HCT116 (cell line): ENCODE measurements around the gene FDXACB1. TPM values are rescaled to one million over a fixed set of nuclear protein-coding genes. Genes with fewer than 3 reads are reported as not detected.

Experiments used
- ATAC-seq: fragments of 200-7000 bp; cut with Tn5 transposase; 2 replicates; pipeline ENCODE4 v1.9.1; 2020; ENCODE audit warnings: mild to moderate bottlenecking, moderate library complexity
- BruUV-seq: library from RNA; stranded (reverse); fragments of 400-500 nt; replicated peaks from 2 replicates; lab custom pipeline; 2021; lab: Mats Ljungman, UMichigan
- CTCF ChIA-PET: fragments of 300-600 bp; sonication (Branson Sonifier 250); formaldehyde crosslinking; loops from one replicate; lab custom pipeline; 2021; ENCODE audit warnings: antibody characterized with exemption; lab: Charles Lee
- POLR2A ChIA-PET: fragments of 300-600, 350-600 bp; sonication (Branson Sonifier 250); formaldehyde crosslinking; loops from one replicate; lab custom pipeline; 2021; ENCODE audit warnings: antibody characterized with exemption; lab: Charles Lee
- RAD21 ChIA-PET, 2 experiments: fragments of 300-600 bp; sonication (Branson Sonifier 250); formaldehyde crosslinking; loops; one replicate each; lab custom pipeline; 2023; ENCODE audit warnings: low total read pairs in 2 of 2; ENCODE audit not compliant: uncharacterized antibody in 2 of 2, unreplicated experiment in 2 of 2, low non-redundant PET in 1 of 2; lab: Charles Lee
- DNase-seq: peaks from one replicate; pipeline ENCODE4 v3.0.0-alpha.2; 2010; ENCODE audit warnings: low read depth, low spot score
- H2AFZ ChIP-seq: fragments of 200-600 bp; shearing (Covaris generic), sonication (generic); 2 replicates; pipeline ENCODE4 v1.6.1; 2017; ENCODE audit warnings: low read depth, mixed run types, mixed read lengths, antibody characterized with exemption, low read length; ENCODE audit not compliant: poor library complexity, severe bottlenecking
- H3K27ac ChIP-seq: 2 replicates; pipeline ENCODE4 v1.5.1; 2012; ENCODE audit warnings: low read depth, low read length
- H3K27me3 ChIP-seq: fragments of 200-600 bp; sonication (generic); 2 replicates; pipeline ENCODE4 v1.6.1; 2016; ENCODE audit warnings: mixed run types, low read length, mixed read lengths; ENCODE audit not compliant: insufficient read depth
- H3K36me3 ChIP-seq, 2 experiments: fragments of 200-500 bp in 1 of 2; fragments of 200-600 bp in 1 of 2; sonication (Bioruptor generic) in 1 of 2; sonication (generic) in 1 of 2; 2 replicates each; pipeline versions ENCODE4 v1.5.1 to v1.6.1; 2014 to 2016; ENCODE audit warnings: low read length in 2 of 2, inconsistent platforms in 1 of 2, mixed read lengths in 1 of 2, mixed run types in 1 of 2; ENCODE audit not compliant: insufficient read depth in 2 of 2, control insufficient read depth in 1 of 2
- H3K4me1 ChIP-seq, 2 experiments: fragments of 200-600 bp in 1 of 2; sonication (generic) in 1 of 2; 2 replicates each; pipeline versions ENCODE4 v1.5.1 to v1.6.1; 2012 to 2017; ENCODE audit warnings: low read length in 2 of 2, inconsistent platforms in 1 of 2, mild to moderate bottlenecking in 1 of 2, mixed read lengths in 1 of 2, mixed run types in 1 of 2, moderate library complexity in 1 of 2; ENCODE audit not compliant: insufficient read depth in 2 of 2, control insufficient read depth in 1 of 2
- H3K4me2 ChIP-seq: fragments of 200-600 bp; sonication (generic); 2 replicates; pipeline ENCODE4 v1.6.1; 2017; ENCODE audit warnings: mixed run types, low read length, mixed read lengths
- H3K4me3 ChIP-seq, 2 experiments: fragments of 200-600 bp in 1 of 2; sonication (generic) in 1 of 2; replicated peaks in 1 of 2; 2 replicates each; pipeline ENCODE4 v1.5.1; 2011 to 2016; ENCODE audit warnings: low read length in 2 of 2, control low read depth in 1 of 2, low read depth in 1 of 2, mild to moderate bottlenecking in 1 of 2, mixed read lengths in 1 of 2, mixed run types in 1 of 2
- H3K79me2 ChIP-seq: fragments of 200-600 bp; sonication (generic); 2 replicates; pipeline ENCODE4 v1.6.1; 2017; ENCODE audit warnings: mild to moderate bottlenecking, mixed run types, low read length, moderate library complexity, mixed read lengths; ENCODE audit not compliant: insufficient read depth
- H3K9ac ChIP-seq: fragments of 200-600 bp; sonication (generic); 2 replicates; pipeline ENCODE4 v1.6.1; 2016; ENCODE audit warnings: low read length, mixed read lengths
- H3K9me2 ChIP-seq: fragments of 200-600 bp; sonication (generic), shearing (Covaris generic); 2 replicates; pipeline ENCODE4 v1.6.1; 2017; ENCODE audit warnings: mixed run types, mild to moderate bottlenecking, moderate library complexity; ENCODE audit not compliant: insufficient read depth
- H3K9me3 ChIP-seq, 2 experiments: fragments of 200-500 bp in 1 of 2; fragments of 200-600 bp in 1 of 2; sonication (Bioruptor generic) in 1 of 2; sonication (generic) in 1 of 2; 2 replicates each; pipeline ENCODE4 v1.6.1; 2014 to 2017; ENCODE audit warnings: low read length in 2 of 2, mixed read lengths in 2 of 2, inconsistent platforms in 1 of 2, low read depth in 1 of 2, mild to moderate bottlenecking in 1 of 2, mixed run types in 1 of 2, moderate library complexity in 1 of 2; ENCODE audit not compliant: control insufficient read depth in 1 of 2, insufficient read depth in 1 of 2
- H4K20me1 ChIP-seq: fragments of 200-600 bp; sonication (generic), shearing (Covaris generic); 2 replicates; pipeline ENCODE4 v1.6.1; 2017; ENCODE audit warnings: mixed run types, mild to moderate bottlenecking, moderate library complexity; ENCODE audit not compliant: insufficient read depth
- CTCF ChIP-seq, 3 experiments: fragments of 200-600 bp in 1 of 3; sonication (generic) in 1 of 3; IDR thresholded peaks in 2 of 3; conservative IDR thresholded peaks in 1 of 3; 2 replicates each; pipeline ENCODE4 v1.5.1; 2012 to 2017; ENCODE audit warnings: low read depth in 2 of 3, low read length in 2 of 3, antibody characterized with exemption in 1 of 3, borderline replicate concordance in 1 of 3, control low read depth in 1 of 3, mild to moderate bottlenecking in 1 of 3, mixed read lengths in 1 of 3, mixed run types in 1 of 3, moderate library complexity in 1 of 3; ENCODE audit not compliant: insufficient read depth in 1 of 3
- EZH2phosphoT487 ChIP-seq: fragments of 200-600 bp; IDR thresholded peaks from 2 replicates; pipeline ENCODE4 v1.6.1; 2018; ENCODE audit warnings: antibody characterized with exemption, borderline replicate concordance
- POLR2A ChIP-seq: IDR thresholded peaks from 2 replicates; pipeline ENCODE4 v1.7.0; 2011; ENCODE audit warnings: borderline replicate concordance; ENCODE audit not compliant: insufficient read depth, insufficient read length; ENCODE audit errors: extremely low read depth
- POLR2AphosphoS5 ChIP-seq: IDR thresholded peaks from 2 replicates; pipeline ENCODE4 v1.6.1; 2011; ENCODE audit warnings: mild to moderate bottlenecking, low read depth, low read length, moderate library complexity
- RAD21 ChIP-seq: IDR thresholded peaks from 2 replicates; pipeline ENCODE4 v1.6.1; 2012; ENCODE audit warnings: low read depth, mild to moderate bottlenecking
- ZNF274 ChIP-seq: fragments of 200-500 bp; sonication (Bioruptor generic); IDR thresholded peaks from 2 replicates; pipeline ENCODE4 v1.6.1; 2014; ENCODE audit warnings: mild to moderate bottlenecking, low read depth, low read length, inconsistent platforms
- intact Hi-C: fragments of 100-400 bp; cut with micrococcal nuclease; formaldehyde crosslinking; loops from 2 replicates; pipeline ENCODE4 v1.10.0; 2022
- total RNA-seq: library from RNA; stranded (reverse); gene quantifications from one replicate; pipeline ENCODE4 v1.2.1, GENCODE V29; 2021; ENCODE audit not compliant: unreplicated experiment

Gene FDXACB1
- total RNA-seq, 1 experiment from 2014 or later: 3.8 TPM

GRCh38 chr11:111833524-111833923 lies 45.4 kb downstream of the FDXACB1 start:
- H3K9me2 ChIP-seq: no peaks in the 10 kb centered on the region
- BruUV-seq: no TSS peak
- H3K4me1 ChIP-seq: no peaks in the 10 kb centered on the region
- DNase-seq (no peak), ATAC-seq (0 out of 2 replicates have a peak, but pooled peaks have one; percentile 36)
- H3K4me2 ChIP-seq: no peak overlapping the region
- no peak overlapping the region for H2AFZ ChIP-seq
- H3K9ac ChIP-seq: no peak overlapping the region
- H3K36me3 ChIP-seq: no peaks in the 10 kb centered on the region; a peak in 3 of 4 replicates
- H4K20me1 ChIP-seq: no peaks in the 10 kb centered on the region
- no peak overlapping the region for H3K4me3 ChIP-seq
- H3K9me3 ChIP-seq: no peaks in the 10 kb centered on the region
- no peaks in the 10 kb centered on the region for H3K79me2 ChIP-seq
- TF ChIP-seq EZH2phosphoT487: no peak
- 0 out of 6 replicates have a peak, but pooled peaks of 2 of the 3 experiments have one; percentile 4 to 19 for TF ChIP-seq CTCF (IDR thresholded peaks at IDR 0.05 in 2 of 3, conservative IDR thresholded peaks at IDR 0.05 in 1 of 3; ENCODE audit: borderline replicate concordance in 1 of 3, insufficient read depth in 1 of 3, low read depth in 2 of 3, low read length in 2 of 3)
- TF ChIP-seq ZNF274: no peak
- TF ChIP-seq RAD21: peak; percentile 38; the same call in 1 of the 2 replicates
- no peak for TF ChIP-seq POLR2A
- TF ChIP-seq POLR2AphosphoS5: no peak
- TF ChIP-seq, all 23 proteins: peak for 2
- ChIA-PET POLR2A (no interaction called here), RAD21 (no interaction called here), CTCF (interaction anchor here (0.9 to 3.1 kb wide), 6 partner anchors 9 to 258 kb away, joined by 3 to 15 read pairs (median 4); no protein-coding TSS in a partner anchor)
- intact Hi-C loops: no loop called here
- no peak overlapping the region for H3K27ac ChIP-seq
- no peaks in the 10 kb centered on the region for H3K27me3 ChIP-seq
